Renal cortex interstitium (tissue), 11 donors: ENCODE results near the gene JPT1. TPM values are rescaled to one million over a fixed set of nuclear protein-coding genes. Genes with fewer than 3 reads are reported as not detected.
"Not testable (repeated sequence)": the region's sequence is repeated elsewhere in the genome, so short reads cannot be mapped to it uniquely, and the experiment has no call there.

Experiments
- DNase-seq, 11 donors: peaks; one replicate each; pipeline ENCODE4 v3.0.0-alpha.2; 2013; ENCODE audit warnings: low read depth in 9 of 11, low spot score in 4 of 11; ENCODE audit errors: extremely low read depth in 1 of 11
- polyA plus RNA-seq, 3 donors: library from polyadenylated mRNA; unstranded; fragments of 120-200 nt; gene quantifications; one replicate each; pipeline ENCODE4 v1.2.1, GENCODE V29; 2013; ENCODE audit not compliant: insufficient read length in 3 of 3

JPT1 gene
- polyA plus RNA-seq, 3 donors = 98.8 to 104 (median 104) TPM

DNA sequence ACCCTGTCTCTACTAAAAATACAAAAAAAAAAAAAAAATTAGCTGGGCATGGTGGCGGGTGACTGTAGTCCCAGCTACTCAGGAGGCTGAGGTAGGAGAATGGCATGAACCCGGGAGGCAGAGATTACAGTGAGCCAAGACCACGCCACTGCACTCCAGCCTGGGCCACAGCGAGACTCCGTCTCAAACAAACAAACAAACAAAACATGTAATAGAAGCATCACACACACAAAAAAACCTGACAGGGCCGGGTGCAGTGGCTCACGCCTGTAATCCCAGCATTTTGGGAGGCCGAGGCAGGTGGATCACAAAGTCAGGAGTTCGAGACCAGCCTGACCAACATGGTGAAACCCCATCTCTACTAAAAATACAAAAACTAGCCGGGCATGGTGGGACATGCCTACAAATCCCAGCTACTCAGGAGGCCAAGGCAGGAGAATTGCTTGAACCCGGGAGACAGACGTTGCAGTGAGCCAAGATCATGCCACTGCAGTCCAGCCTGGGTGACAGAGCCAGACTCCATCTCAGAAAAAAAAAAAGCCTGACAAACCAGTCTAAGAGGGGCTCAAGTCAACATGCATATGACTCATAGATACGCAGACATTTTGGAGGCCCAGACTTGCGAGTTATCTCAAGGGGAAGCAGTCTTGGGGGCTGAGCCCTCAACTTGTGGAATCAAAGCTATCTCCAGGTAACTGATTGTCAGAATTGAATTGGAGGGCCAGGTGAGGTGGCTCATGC lies 20.5 kb downstream of the JPT1 start:
- DNase-seq = not testable (repeated sequence)

GRCh38 chr17:75133001-75133400 lies 21.3 kb downstream of the JPT1 start:
- DNase-seq = no peak

DNA sequence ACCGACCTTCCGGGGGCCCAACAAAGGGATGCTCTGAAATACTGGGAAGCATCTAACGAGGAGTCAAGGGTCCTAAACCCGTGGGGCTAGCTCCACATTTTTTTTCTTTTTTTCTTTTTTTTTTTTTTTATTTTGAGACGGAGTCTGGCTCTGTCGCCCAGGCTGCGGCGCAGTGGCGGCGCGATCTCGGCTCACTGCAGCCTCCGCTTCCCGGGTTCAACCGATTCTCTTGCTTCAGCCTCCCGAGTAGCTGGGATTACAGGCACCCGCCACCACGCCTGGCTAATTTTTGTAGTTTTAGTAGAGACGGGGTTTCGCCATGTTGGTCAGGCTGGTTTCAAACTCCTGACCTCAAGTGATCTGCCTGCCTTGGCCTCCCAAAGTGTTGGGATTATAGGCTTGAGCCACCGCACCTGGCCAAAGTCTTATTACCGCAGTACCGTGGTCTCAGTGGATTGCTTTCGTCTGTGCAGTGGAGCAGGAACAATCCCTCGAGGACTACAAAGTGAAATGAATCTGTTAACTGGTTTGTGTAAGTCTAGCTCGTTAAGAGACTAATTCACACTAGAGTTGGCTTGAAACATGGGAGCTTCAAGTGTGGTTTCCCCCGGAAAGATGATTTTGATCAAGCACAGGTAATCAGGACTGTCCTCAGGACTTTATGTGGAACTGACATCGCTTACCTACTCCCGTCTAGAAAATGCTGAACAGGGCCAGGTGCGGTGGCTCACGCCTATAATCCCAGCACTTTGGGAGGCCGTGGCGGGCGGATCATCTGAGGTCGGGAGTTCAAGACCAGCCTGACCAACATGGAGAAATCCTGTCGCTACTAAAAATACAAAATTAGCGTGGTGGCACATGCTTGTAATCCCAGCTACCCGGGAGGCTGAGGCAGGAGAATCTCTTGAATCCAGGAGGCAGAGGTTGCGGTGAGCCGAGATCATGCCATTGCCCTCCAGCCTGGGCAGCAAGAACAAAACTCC lies 22.0 kb downstream of the JPT1 start:
- not testable (repeated sequence) for DNase-seq

- DNase-seq = peak in 8 of 11 donors; percentile 67 to 87 (median 84)
Measured at GRCh38 chr17:75131278-75132017, 22.9 kb downstream of the JPT1 start, which contains the start of gene NT5C. Gene NT5C (minus strand): TSS chr17:75131742. CDS start chr17:75131707, 35 bp downstream.

DNA sequence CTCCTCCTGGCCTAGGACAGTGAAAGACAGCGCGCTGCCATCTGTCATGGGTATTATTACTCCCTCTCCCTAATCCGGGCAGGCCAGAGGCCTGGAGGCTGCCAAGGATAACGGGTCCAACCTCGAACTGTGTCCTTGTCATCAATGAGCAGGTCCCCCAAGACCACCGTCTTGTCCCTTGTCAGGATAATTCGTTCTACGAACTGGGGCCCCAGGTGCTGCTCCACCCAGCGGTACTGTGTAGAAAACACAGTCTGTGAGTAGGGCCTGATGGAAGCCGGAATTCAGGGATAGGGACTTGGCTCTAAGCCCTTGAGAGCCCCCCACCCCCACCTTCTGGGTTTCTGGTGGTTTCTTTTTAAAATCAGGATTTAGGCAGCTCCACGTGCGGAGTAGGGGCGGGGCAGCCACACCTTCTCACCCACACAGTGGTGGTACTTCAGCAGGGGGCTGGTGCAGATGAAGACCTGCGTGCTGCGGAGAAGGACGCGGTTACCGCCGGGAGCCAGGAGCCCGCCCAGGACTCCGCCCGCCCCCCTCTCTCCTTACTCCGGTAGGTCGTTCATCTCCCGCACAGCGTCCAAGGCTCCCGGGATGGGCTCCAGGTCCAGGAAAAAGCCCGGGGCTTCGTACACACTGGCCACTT lies 23.6 kb downstream of the JPT1 start:
- peak in 2 of 11 donors; percentile 58 to 68 for DNase-seq

DNA sequence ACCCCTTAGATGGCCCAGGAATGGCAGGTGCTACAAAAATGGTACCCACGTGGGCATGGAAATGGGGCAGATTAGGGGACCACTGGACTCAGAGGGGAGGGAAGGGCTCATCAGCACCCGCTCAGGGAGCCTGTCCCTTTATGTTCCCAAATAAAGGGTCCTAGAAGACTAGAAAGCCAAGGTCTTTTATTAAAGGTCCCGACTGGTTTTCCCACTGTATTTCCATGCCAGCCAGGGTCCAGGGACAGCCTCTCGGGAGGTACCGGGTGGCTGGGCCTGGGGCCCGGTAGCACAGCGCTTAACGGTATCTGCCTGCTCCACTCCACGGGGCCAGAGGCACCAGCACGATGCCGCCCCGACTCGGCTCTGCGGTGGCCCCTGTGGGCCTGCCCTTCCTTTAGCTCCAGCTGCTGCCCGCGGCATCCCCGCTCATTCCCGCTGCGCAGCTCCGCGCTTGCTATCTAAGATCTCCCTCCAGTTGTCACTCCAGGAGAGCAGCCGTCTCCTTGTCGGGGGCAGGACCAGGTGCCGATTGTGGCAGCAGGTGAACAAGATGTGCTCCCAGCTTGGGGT lies 24.2 kb downstream of the JPT1 start:
- no peak for DNase-seq

DNA sequence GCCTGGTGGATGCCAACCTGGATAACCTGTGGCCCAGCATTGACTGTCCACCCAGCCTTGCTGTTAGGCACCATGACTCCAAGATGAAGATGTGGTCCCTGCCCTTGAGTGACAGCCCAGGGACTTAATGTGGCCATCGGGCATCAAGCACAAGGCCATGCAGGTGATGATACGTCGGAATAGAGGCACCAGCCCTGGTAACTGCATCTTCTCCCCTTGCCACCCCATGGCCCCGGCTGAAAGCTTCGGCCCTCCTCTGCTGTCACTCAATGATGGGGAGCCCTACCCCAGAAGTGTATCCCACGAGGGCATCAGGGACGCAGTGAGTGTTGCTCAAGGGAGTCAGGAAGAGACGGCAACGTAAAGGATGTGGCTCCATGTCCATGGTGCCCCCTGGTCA lies 24.7 kb downstream of the JPT1 start:
- DNase-seq = no peak

- no peak for DNase-seq
Measured at GRCh38 chr17:75128694-75129505, 25.4 kb downstream of the JPT1 start.

DNA sequence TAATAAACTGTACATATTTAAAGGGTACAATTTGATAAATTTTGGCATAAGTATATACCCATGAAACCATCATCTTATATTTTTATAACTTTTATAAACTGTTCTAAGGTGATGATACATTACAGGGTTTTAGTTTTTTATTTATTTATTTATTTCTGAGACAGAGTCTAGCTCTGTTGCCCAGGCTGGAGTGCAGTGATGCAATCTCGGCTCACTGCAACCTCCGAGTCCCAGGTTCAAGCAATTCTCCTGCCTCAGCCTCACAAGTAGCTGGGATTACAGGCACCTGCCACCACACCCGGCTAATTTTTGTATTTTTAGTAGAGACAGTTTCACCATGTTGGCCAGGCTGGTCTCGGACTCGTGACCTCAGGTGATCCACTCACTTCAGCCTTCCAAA lies 26.4 kb downstream of the JPT1 start:
- DNase-seq = not testable (repeated sequence)

DNA sequence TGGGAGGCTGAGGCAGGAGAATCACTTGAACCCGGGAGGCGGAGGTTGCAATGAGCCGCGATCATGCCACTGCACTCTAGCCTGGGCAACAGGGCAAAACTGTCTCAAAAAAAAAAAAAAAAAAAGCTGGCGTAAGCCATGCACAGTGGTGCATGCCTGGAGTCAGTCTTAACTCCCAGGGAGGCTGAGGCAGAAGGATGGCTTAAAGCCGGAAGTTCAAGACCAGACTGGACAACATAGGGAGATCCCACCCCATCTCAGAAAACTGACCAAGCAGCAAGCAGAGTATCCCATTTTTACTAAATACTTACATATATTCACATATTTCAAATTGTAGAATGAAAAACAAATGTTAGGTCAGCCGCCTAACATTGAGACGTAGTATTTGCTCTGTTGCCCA lies 27.4 kb downstream of the JPT1 start:
- no peak for DNase-seq

GRCh38 chr17:75125984-75126383 lies 28.3 kb downstream of the JPT1 start:
- no peak for DNase-seq

DNA sequence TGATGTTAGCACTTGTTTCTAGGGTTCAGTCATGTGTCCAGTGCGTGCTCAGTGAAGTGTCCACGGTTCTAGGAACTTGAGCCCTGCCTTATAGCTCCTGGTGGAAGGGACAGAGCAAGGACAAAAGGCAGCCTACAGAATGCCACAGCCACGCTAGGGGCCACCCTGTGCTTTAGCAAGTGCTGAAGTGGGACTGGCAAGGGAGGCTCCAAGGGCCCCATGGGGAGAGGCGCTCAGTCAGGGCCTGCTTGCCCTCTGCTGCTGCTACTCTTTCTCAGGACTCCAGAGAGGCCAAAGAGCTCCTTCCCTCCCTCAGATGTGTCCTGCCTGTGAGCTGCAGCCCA lies 29.5 kb downstream of the JPT1 start:
- DNase-seq = no peak

DNA sequence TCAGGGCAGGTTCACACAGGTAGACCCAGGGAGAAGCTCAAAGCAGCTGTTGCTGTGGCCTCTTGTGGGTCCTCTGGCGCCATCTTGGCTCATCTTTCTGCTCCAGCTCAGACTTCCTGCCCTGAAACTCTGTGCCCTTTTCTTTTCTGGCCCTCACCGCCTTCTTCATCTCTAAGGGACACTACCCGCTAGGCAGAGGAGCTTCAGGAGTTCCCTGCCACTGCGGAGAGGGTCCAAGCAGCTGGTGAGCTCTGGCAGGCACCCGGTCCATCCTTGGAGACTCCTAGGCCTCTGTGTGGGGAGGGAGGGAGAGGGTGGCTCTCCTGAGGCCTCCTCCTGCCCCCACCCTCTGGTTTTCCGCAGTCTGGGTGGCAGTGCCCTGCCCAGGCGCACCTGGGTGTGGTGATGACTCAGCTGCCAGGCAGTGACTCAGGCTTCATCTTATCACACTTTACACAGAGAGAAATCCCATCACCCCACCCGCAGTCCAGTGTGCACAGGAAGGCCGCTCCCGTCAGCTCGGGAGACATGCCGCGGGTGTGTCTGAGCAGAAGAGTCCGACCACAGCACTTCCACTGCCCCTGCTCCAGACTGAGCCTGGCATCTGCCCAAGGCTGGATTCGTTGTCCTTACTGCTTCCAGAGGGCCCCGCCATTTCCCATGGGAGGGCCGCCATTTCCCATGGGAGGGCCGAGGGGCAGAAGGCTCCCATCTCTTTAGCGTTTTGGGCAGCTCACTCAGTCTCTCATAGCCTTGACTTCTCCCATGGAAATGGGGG lies 30.1 kb downstream of the JPT1 start:
- DNase-seq = no peak

DNA sequence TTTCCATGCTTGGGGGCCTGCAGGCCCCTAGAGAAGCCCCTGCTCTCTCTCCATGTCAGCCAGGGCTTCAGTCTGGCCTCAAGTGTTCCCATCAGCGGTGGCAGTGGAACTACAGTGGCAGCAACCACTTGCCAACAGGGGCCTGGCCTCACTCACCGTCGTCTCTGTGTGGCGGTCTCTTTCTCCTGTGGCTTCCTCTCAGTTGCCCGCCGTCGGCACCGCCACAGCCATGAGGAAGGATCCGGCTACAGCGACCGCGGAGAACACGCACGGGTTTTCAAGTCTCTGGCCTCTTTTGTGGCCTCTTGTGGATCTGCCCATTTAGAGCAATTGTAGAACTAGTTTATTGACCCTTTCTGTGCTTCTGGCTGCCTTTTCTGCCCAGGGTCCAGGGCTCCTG lies 36.0 kb downstream of the JPT1 start:
- DNase-seq = no peak

- DNase-seq = no peak
Measured at GRCh38 chr17:75116737-75117136, 37.6 kb downstream of the JPT1 start.

- no peak for DNase-seq
Measured at GRCh38 chr17:75115555-75115954, 38.8 kb downstream of the JPT1 start.
